ENCODE data around the gene DAPK2.

- TF ChIP-seq CTCF (conservative IDR thresholded peaks at IDR 0.05; ENCODE audit: low read length), result no peak
- TF ChIP-seq EZH2phosphoT487 (IDR thresholded peaks at IDR 0.05; ENCODE audit: borderline replicate concordance), result no peak
Measured at GRCh38 chr15:63899193-63899592, 147.1 kb downstream of the DAPK2 start.

All from Loucy (cell line).